H1 (cell line): Measurements from ENCODE around the gene RAB22A.

Experiments used
- BACH1 ChIP-seq: IDR thresholded peaks from 2 replicates; pipeline ENCODE4 v1.6.1; 2012; ENCODE audit warnings: low read length, improper control_type of control experiment
- CTCF ChIP-seq, 3 experiments: IDR thresholded peaks; 1 replicate in 2 of 3; 2 replicates in 1 of 3; pipeline versions ENCODE4 v1.5.1 to v1.6.1; 2011; ENCODE audit warnings: low read length in 3 of 3, mild to moderate bottlenecking in 3 of 3, inconsistent platforms in 2 of 3, low read depth in 1 of 3, moderate library complexity in 1 of 3; ENCODE audit not compliant: insufficient read depth in 1 of 3; ENCODE audit errors: control extremely low read depth in 1 of 3
- EP300 ChIP-seq, 2 experiments: IDR thresholded peaks; 1 replicate in 1 of 2; 2 replicates in 1 of 2; pipeline ENCODE4 v1.6.1; 2011 to 2012; ENCODE audit warnings: low read depth in 2 of 2, low read length in 2 of 2, mild to moderate bottlenecking in 2 of 2, borderline replicate concordance in 1 of 2, inconsistent platforms in 1 of 2, moderate library complexity in 1 of 2
- EZH2 ChIP-seq: fragments of 200-600 bp; sonication (generic); IDR thresholded peaks from 2 replicates; pipeline ENCODE4 v1.7.1; 2012; ENCODE audit warnings: low read depth, mild to moderate bottlenecking, moderate library complexity, low read length, inconsistent platforms; ENCODE audit not compliant: severe bottlenecking
- HDAC2 ChIP-seq, 2 experiments: fragments of 300-600 bp in 1 of 2; sonication (generic) in 1 of 2; IDR thresholded peaks; 2 replicates each; pipeline ENCODE4 v1.6.1; 2011 to 2012; ENCODE audit warnings: low read depth in 2 of 2, low read length in 2 of 2, mild to moderate bottlenecking in 2 of 2, moderate library complexity in 2 of 2, borderline replicate concordance in 1 of 2, inconsistent platforms in 1 of 2
- KDM5A ChIP-seq: fragments of 200-600 bp; IDR thresholded peaks from 2 replicates; pipeline ENCODE4 v1.7.1; 2012; ENCODE audit warnings: mild to moderate bottlenecking, low read length, inconsistent platforms, mixed read lengths
- MAFK ChIP-seq: IDR thresholded peaks from 2 replicates; pipeline ENCODE4 v1.6.1; 2012; ENCODE audit warnings: low read depth, mild to moderate bottlenecking, improper control_type of control experiment, low read length
- PHF8 ChIP-seq: fragments of 200-600 bp; sonication (generic); conservative IDR thresholded peaks from 2 replicates; pipeline ENCODE4 v1.7.1; 2012; ENCODE audit warnings: low read depth, mild to moderate bottlenecking, inconsistent platforms, low read length, moderate library complexity
- POLR2A ChIP-seq, 2 experiments: IDR thresholded peaks; 1 replicate in 1 of 2; 2 replicates in 1 of 2; pipeline ENCODE4 v1.6.1; 2011; ENCODE audit warnings: low read depth in 2 of 2, low read length in 2 of 2, mild to moderate bottlenecking in 2 of 2; ENCODE audit errors: control extremely low read depth in 1 of 2
- RFX5 ChIP-seq: IDR thresholded peaks from 2 replicates; pipeline ENCODE4 v1.6.1; 2011; ENCODE audit warnings: low read depth, low read length, improper control_type of control experiment, borderline replicate concordance
- TBP ChIP-seq: IDR thresholded peaks from 2 replicates; pipeline ENCODE4 v1.6.1; 2011; ENCODE audit warnings: low read depth, low read length, improper control_type of control experiment
- USF2 ChIP-seq: IDR thresholded peaks from 2 replicates; pipeline ENCODE4 v1.6.1; 2011; ENCODE audit warnings: low read length, improper control_type of control experiment
- YY1 ChIP-seq: IDR thresholded peaks from 2 replicates; pipeline ENCODE4 v1.6.1; 2011; ENCODE audit warnings: low read depth, mild to moderate bottlenecking, low read length

- no peak for TF ChIP-seq YY1
- TF ChIP-seq BACH1, result no peak
- no peak for TF ChIP-seq CTCF (IDR thresholded peaks at IDR 0.05; ENCODE audit: control extremely low read depth in 1 of 3, insufficient read depth in 1 of 3, low read depth in 1 of 3, low read length in 3 of 3)
- no peak for TF ChIP-seq RFX5
- no peak for TF ChIP-seq EZH2
- TF ChIP-seq POLR2A (IDR thresholded peaks at IDR 0.05; ENCODE audit: control extremely low read depth in 1 of 2, low read depth in 2 of 2, low read length in 2 of 2), result no peak
- no peak for TF ChIP-seq KDM5A
- TF ChIP-seq EP300 (IDR thresholded peaks at IDR 0.05; ENCODE audit: borderline replicate concordance in 1 of 2, low read depth in 2 of 2, low read length in 2 of 2), result no peak
- TF ChIP-seq USF2, result no peak
- no peak for TF ChIP-seq HDAC2 (IDR thresholded peaks at IDR 0.05; ENCODE audit: borderline replicate concordance in 1 of 2, low read depth in 2 of 2, low read length in 2 of 2)
- TF ChIP-seq MAFK, result no peak
- TF ChIP-seq TBP, result no peak
- no peak for TF ChIP-seq PHF8
Measured at GRCh38 chr20:58375759-58376352, 66.3 kb downstream of the RAB22A start.
